NCI-H1092 (cell line): ENCODE measurements around the gene NRCAM.
"Not testable (repeated sequence)": the region's sequence is repeated elsewhere in the genome, so short reads cannot be mapped to it uniquely, and the experiment has no call there.

Source experiments
- DNase-seq: peaks from one replicate; lab custom pipeline; 2025; lab: John Stamatoyannopoulos, UW

Gene NRCAM

DNA sequence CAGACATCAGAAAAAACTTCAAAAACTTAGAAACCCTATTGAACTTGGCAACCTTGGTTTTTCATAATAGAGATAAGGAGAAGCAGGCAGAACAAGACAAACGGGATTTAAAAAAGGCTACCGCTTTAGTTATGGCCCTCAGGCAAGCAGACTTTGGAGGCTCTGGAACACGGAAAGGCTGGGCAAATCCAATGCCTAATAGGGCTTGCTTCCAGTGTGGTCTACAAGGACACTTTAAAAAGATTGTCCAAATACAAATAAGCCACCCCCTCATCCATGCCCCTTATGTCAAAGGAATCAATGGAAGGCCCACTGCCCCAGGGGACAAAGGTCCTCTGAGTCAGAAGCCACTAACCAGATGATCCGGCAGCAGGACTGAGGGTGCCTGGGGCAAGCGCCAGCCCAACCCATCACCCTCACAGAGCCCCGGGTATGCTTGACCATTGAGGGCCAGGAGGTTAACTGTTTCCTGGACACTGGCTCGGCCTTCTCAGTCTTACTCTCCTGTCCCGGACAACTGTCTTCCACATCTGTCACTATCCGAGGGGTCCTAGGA lies 115.3 kb downstream of the NRCAM start:
- no peak for DNase-seq

DNA sequence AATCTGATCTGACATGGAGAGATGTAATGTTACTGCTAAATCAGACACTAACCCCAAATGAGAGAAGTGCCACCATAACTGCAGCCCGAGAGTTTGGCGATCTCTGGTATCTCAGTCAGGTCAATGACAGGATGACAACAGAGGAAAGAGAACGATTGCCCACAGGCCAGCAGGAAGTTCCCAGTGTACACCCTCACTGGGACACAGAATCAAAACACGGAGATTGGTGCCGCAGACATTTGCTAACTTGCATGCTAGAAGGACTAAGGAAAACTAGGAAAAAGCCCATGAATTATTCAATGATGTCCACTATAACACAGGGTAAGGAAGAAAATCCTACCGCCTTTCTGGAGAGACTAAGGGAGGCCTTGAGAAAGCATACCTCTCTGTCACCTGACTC lies 115.8 kb downstream of the NRCAM start:
- DNase-seq: not testable (repeated sequence)

DNA sequence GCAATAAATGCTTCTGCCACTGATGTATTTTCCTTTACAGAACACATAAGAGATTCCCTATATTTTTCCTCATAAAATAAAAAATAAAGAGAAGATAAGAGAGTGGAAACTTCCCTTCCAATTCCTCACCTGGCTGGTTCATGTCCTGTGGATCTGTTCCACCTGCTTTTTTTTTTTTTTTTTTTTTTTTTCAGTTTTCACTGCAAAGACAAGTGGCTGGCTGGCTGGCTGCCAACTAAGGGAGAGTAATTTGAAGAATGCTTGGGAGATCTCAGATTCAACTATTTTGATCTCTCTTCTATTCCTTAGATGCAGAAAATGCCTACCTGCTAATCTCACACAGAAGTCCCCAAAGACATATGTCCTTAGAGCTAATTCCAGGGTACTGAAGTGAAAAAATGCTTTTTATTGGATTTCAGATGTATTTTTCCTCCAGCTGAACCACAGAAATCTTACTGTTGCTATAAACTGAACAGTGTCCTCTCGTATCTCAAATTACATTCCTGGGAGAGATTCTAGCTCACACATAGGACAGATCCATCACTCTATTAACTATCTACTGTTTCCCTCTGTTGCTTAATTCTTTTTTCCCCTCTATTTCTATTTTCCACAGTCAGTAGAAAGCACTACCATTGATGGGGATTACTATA lies 120.8 kb downstream of the NRCAM start:
- peak; percentile 66 for DNase-seq

DNA sequence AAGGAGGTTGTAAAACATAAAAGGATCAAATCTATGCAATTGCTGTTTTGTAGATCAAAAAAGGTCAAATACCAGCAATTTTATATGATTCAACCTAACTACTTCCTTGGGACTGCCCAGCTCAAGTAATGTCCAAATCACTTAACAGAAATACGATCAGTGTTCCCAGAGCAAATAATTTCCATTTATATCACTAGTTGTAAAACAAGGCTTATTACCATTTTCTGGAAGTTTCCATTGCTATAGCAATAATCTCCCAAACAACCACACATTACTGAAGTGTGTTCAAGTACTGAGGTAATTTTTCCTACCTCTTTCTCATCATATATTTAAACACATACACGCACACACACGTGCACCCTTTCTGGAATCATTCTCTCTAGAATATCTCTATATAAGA lies 123.3 kb downstream of the NRCAM start:
- no peak for DNase-seq

DNA sequence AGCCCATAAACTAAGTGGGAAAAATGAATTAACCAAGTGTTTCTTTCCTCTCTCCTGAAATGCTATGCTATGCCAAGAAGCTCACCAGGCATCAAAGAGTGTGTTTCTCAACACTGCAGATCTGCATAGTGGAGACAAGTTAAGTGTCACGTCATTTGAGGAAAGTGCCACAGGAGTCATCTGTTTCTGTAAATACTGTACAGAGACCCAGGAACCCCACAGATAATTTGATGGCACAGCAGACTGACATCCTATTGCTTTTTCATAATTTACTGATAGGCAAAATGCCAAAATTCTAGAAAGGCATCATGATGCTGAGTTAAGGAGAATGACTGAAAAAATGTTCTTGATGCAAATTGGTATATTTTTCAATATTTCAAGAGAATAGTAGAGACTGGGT lies 124.3 kb downstream of the NRCAM start:
- DNase-seq: no peak

DNA sequence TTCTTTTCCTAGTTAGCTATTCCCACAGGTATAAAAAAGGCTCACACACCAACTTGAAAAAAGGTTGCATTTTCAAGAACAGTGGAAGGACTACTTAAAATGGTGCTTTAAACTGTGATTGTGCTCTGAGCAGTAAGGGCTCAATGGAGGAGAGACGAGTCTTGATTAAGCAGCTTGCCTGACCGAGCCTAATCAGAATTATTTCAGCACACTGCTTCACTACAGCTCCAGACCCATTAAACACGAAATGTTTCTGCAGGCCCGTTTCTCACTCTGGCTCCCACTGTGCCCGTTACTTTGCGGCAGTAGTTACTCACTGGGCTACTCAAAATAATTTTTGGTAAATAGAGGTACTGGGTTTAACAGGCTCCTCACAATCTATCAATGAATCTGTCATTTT lies 126.0 kb downstream of the NRCAM start:
- no peak for DNase-seq

DNA sequence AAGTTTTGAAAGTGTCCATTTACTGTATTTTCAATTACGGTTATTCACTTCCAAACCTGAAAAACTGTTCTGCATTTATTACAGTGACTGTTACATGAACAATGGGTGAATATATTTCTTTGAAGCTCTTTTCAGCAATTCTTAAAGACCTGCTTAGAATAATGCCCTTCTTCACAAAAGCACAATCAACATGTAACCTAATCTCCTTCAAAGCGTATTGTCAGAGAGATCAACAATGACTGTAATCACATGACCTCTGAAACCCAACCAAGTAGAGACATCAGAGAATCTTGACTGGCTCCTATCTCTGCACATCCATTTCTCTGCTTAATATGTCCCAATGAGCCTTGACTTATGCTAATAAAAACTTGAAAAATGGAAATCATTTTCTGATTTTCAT lies 126.7 kb downstream of the NRCAM start:
- DNase-seq: no peak

DNA sequence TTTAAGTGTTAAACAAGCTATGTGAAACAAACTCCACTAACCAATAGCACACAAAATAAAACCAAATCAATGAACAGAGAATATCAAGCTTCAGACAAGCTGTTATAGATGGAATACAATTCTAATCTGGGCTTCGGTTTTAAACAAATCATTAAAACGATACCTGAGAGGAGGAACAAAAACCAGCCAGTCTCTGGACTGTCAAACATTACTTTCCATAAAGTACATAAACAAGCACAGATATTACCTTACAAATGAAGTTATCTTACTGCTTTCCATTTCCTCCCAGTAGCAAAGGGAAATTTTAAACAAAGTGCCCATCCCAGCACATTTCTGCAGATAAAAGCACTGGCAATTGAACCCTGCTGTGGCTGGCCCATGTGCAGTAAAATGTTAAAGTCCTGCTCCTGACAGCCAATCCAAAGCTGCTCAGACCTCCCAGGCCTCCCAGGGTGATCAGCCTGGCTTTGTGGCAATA lies 128.0 kb downstream of the NRCAM start:
- no peak for DNase-seq

DNA sequence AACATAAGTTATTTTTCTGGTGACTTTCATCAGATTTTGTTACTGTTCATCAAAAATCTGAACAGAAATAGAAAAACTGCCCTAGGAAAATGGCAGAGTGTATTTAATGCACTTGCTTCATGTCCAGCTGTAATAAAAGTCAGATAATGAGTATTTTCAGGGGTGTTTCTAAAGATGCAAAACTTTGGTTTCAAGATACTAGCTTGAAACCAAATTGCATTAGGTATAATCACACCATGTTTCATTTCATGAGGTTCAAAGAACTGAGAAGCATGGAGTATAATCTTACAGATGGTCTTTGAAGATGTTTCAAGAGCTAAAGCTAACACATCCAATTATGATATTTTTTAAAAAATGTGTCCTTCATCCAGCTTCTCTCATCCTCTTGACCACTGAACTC lies 128.9 kb downstream of the NRCAM start:
- DNase-seq: no peak

DNA sequence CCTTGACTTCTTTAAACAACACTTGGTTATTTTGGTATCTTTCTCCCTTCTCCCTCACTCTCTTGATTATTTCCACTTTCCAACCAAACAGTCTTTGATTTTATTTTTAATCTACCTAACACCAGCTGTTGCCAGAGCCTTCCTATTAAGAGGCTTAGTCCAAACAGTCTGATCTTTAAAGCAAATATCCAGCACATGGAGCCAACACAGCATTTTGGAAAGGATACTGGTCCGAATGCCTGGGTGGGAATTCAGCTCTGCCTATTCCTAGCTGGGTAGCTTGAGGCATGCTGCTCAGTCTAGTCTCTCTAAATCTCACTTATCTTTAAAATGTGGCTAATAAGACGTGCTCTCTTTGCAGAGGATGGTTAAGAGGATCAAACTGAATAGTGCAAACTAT lies 129.3 kb downstream of the NRCAM start:
- DNase-seq: no peak

DNA sequence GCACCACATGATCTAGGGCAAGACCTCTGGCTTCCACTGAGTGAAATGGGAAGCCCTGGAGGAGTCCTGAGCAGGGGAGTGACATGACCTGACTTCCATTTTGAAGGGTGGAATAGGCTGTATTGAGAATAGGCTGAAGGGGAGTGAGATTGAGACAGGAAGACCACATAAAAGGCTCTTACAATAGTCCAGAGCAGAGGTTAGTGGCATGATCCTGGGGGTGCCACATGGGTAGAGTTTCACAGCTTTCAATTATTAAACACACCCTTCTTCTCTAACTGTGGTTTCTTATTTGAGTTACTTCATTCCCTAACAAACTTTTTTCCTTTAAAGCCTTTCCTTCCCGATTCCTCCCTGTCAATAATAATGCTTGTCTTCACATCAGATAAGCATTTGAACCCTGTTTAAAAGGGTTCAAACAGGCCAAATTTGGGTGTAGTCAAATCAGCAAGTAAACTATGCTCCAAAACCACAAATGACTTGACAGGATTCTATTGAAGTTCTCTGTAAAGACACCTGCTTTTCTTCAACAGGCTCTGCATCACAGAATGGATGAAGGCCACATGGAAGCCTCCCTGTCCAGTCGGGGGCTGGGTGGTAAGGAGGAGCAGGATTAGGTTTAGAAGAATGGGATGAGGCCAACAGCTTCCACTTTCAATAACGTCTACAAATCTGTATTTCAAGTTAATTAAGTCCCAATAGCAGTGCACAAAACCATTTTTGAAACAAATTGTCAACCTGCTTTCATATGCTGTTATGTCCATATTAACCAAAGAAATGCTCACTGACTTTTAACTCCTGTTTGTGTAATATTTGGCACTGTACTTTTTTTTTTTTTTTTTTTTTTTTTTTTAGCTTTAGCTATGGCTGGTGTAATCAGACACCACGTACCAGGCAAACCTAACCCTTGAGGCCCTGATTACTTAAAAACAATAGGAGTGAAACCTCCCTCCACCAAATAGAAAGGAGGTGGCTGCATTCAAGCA lies 131.9 kb downstream of the NRCAM start:
- DNase-seq: no peak

DNA sequence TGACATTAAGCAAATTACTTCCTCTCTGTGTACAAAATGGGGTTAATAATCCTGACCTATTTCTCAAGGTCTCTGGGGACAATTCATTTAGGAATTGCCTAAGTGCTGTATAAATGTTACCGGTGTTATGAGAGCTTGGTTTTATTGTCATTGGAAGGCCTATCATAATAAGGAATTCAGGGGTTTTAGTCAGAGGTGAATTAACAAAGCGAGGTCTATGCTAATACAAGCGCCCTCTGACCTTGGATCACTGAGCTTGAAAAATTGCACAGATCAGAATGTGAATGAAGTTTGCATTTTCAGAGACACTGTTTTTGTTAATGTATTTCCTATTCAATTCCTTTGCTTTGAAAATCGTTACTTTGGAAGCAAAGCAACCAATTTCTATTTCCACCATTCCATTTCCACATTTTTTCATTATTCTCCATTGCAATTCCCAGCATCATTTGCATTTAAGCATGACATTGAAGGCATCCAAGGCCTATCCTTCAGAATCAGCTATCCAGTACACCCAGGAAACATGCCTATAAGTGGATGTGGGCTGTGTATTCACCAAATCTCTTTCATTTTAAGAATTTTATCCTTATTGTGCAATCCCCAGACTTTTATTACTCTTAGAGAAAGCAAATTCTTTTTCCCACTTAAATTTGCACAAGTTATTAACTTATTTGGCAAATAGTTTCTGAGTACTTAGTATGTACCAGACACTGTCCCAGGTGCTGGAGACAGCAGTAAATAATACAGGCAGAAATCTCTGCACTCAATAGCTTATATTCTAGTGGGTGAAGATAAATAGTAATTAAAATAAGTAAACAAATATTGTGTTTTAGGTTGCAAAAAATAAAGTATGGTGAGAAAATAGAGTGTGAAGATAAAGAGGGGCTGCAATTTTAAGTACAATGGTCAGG lies 133.1 kb downstream of the NRCAM start:
- no peak for DNase-seq

DNA sequence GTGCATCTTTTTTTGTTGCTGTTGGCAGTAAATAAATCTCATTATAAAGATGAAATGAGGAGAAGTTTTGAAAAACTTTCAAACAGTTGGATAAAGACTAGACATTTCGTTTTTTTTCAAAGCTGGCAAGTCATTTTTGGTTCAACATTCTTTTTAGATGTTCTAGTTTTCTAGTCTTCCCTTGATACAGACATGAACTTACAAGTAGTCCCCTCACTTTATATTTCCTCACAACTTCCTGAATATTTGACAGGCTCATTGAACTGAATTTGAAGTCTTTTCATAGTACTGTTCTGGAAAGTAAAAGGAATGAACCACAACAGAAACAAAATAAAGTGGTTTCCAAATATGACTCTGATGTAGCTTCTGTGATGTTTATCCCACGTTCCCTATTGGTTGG lies 134.2 kb downstream of the NRCAM start:
- no peak for DNase-seq

DNA sequence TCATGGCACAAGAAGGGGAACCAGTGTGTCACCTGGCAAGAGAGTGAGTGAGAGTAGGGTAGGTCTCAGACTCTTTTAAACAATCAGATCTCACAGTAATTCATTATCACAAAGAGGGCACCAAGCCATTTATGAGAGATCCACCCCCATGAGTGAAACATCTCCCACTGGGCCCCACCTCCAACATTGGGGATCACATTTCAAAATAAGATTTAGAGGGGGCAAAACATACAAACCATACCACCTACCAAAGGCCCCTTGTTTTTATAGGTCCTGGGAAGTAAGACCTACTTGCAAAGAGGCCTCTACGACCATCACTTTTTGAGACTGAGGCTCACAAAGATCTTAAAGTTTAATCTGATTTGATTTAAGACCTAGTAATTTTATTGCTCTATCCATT lies 134.9 kb downstream of the NRCAM start:
- DNase-seq: no peak

DNA sequence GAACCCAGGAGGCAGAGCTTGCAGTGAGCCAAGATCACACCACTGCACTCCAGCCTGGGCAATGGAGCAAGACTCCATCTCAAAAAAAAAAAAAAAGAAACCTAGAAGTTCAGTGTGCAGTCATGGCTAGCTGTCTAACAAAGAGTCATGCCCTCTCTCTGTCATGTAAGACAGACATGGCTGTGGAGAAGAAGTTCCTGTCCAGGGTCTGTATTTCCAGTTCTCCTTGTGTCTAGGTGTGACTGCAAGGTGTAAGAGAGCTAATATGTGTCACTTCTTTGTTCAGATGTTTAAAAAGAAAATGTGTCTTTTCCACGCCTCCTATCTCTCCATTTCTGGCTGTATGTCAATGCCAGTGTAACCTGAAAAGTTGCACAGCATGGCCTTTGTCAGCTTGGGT lies 139.5 kb downstream of the NRCAM start:
- DNase-seq: no peak

DNA sequence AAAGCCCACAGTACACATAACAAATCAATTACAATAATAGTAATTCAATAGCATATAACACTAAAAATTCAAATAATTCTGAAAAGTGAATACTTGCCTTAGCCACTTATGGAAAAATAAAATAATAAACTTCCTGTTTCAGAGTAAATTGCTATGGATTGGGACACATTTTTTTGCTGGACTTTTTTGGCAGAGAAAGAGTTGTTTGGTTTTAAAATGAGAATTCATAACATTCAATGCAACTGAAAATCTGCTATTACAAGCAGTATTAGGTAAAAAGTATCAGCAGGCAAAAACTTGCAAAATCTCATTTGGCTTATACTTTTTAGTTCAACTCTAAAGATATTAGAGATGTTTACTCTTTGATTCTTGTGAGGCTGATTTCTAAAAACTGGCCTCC lies 141.7 kb downstream of the NRCAM start:
- no peak for DNase-seq

DNA sequence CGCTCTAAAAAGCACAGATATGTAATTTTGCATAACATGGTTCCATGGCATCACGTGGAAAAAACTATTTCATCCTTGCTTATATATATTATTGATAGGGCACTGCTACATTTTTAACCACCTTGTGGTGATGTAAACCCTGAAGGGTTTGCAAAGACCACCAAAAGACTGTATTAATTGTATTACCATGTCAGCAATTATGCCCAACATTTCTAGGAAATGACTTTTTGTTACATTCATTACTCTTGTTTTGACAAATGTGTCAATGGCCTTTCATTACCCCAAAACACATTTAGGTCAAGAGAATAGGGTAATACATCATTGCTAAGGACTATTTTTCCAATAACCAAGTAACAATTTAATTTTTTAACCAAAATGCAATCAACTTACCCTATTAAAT lies 142.2 kb downstream of the NRCAM start:
- DNase-seq: no peak

DNA sequence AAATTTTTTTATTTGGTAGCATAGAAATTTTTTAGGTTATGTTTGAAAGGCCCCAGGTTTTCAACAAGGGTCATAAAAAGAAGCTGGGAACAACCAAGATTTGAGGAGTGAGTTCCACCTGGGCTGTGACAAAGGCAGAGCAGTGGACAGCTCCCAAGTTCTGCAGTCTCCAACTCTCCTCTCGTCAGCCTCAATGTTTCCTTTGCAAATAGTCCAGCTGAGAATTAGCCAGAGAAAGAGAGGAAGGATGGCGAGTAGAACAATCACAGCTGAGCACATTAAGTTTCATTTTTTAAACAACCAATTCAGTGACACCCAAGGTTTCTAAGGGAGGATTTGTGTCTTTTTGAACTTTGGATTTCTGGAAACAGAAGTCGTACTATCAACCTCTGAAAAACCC lies 143.2 kb downstream of the NRCAM start:
- no peak for DNase-seq

DNA sequence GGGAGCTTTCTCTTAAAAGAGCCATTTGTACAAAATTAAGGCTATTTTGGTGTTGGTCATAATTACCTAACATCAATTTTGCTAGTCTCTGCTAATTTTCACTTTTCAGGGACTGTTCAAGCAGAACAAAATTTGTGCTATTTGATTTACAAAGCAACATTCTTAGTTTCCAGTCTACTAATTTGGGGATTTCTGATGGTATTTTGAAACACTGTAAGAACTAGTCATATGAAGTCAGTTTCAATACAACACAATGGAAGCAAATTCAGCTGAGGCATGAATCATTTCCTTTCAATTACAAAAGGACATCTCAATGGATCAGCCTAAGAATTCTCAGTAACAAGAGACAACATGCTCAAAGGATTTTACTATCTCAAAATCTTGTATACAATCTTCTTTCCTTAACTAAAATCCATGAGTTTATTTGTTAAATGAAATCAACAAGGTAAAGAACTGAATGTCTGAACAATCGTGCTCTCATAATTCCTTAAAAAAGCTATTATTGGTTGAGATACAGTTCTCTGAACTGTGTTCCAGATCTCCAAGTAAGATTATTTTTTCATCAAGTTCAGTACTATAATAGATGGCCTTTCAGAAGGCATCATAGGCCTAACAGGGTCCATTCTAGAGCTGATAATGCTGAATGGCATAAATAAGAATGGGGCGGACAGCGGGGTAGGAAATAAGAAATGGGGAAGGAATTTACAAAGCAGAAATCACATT lies 144.6 kb downstream of the NRCAM start:
- DNase-seq: no peak

DNA sequence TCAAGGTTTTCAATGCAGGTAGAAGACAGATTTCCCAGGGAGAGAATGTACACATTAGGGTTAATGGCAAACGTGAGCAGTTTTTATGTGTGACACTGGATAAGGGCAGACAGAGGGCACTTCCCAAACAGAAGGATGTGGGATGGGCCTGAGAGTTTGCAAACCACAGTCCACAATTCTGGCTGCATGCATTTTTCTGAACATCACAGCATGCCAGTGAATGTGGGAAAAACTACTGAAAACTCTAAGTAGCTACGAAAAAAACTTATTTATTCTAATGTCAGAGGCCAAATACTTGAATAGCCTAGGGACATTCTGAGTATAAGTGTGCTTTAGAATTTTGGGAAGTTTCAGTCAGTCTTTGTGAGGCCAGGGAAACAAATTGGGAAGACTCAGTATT lies 145.9 kb downstream of the NRCAM start:
- no peak for DNase-seq

DNA sequence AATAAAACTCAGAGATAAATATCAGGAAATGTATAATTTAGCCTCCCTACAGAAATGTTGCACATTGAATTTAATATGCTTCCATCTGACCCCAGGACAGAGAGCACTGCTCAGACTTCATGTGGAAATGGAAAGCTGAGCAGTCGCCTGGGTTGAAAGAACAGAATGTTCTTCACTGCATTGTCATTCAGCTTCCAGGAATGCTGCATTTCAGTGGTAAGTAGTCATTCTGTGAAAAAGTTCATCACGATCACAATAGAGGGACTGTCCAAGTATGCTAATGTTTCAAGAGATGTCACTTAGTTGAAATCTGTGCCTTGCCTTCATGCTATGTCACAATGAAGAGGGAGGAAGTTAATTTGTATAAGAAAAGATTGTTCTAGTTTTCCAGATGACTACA lies 147.3 kb downstream of the NRCAM start:
- DNase-seq: no peak
